HEK293 (cell line): ENCODE measurements around the gene LARP6.

Experiments
- AEBP2 ChIP-seq: fragments of 450-650 bp; formaldehyde crosslinking; IDR thresholded peaks from 2 replicates; pipeline ENCODE4 v1.5.1; 2016; ENCODE audit warnings: missing biosample characterization, missing genetic modification characterization, borderline replicate concordance
- GLI4 ChIP-seq: fragments of 450-650 bp; formaldehyde crosslinking; IDR thresholded peaks from 2 replicates; pipeline ENCODE4 v1.5.1; 2016; ENCODE audit warnings: missing biosample characterization, missing genetic modification characterization
- IKZF3 ChIP-seq: fragments of 450-650 bp; IDR thresholded peaks from 2 replicates; pipeline ENCODE4 v1.5.0; 2018; ENCODE audit warnings: missing biosample characterization, mild to moderate bottlenecking, missing genetic modification characterization, moderate library complexity
- KLF10 ChIP-seq: fragments of 450-650 bp; IDR thresholded peaks from 2 replicates; pipeline ENCODE4 v1.5.1; 2018; ENCODE audit warnings: missing biosample characterization, mild to moderate bottlenecking, missing genetic modification characterization
- KLF16 ChIP-seq: fragments of 450-650 bp; formaldehyde crosslinking; IDR thresholded peaks from 2 replicates; pipeline ENCODE4 v1.5.1; 2017; ENCODE audit warnings: missing biosample characterization, missing genetic modification characterization
- MZF1 ChIP-seq: fragments of 450-650 bp; formaldehyde crosslinking; IDR thresholded peaks from 2 replicates; pipeline ENCODE4 v1.5.1; 2017; ENCODE audit warnings: missing biosample characterization, missing genetic modification characterization, borderline replicate concordance
- OVOL3 ChIP-seq: fragments of 450-650 bp; formaldehyde crosslinking; IDR thresholded peaks from 2 replicates; pipeline ENCODE4 v1.5.1; 2016; ENCODE audit warnings: missing biosample characterization, missing genetic modification characterization
- SP2 ChIP-seq: fragments of 450-650 bp; formaldehyde crosslinking; IDR thresholded peaks from 2 replicates; pipeline ENCODE4 v1.5.1; 2016; ENCODE audit warnings: missing biosample characterization, missing genetic modification characterization
- TCF7L2 ChIP-seq: IDR thresholded peaks from 2 replicates; pipeline ENCODE4 v1.6.1; 2011; ENCODE audit warnings: low read depth, mild to moderate bottlenecking, inconsistent platforms, low read length, moderate library complexity, borderline replicate concordance
- YY1 ChIP-seq: fragments of 450-650 bp; formaldehyde crosslinking; IDR thresholded peaks from 2 replicates; pipeline ENCODE4 v1.5.1; 2018; ENCODE audit warnings: missing biosample characterization, missing genetic modification characterization
- ZBTB20 ChIP-seq: fragments of 450-650 bp; formaldehyde crosslinking; IDR thresholded peaks from 2 replicates; pipeline ENCODE4 v1.5.1; 2016; ENCODE audit warnings: missing biosample characterization, missing genetic modification characterization
- ZBTB48 ChIP-seq: fragments of 450-650 bp; formaldehyde crosslinking; IDR thresholded peaks from 2 replicates; pipeline ENCODE4 v1.5.1; 2016; ENCODE audit warnings: missing biosample characterization, missing genetic modification characterization
- ZBTB7A ChIP-seq: fragments of 450-650 bp; formaldehyde crosslinking; IDR thresholded peaks from 2 replicates; pipeline ENCODE4 v1.5.1; 2016; ENCODE audit warnings: low read depth, missing biosample characterization, missing genetic modification characterization
- ZFP37 ChIP-seq: fragments of 450-650 bp; formaldehyde crosslinking; IDR thresholded peaks from 2 replicates; pipeline ENCODE4 v1.5.1; 2016; ENCODE audit warnings: missing biosample characterization, missing genetic modification characterization
- ZNF132 ChIP-seq: fragments of 450-650 bp; formaldehyde crosslinking; IDR thresholded peaks from 2 replicates; pipeline ENCODE4 v1.5.1; 2017; ENCODE audit warnings: missing biosample characterization, missing genetic modification characterization, borderline replicate concordance
- ZNF140 ChIP-seq: fragments of 450-650 bp; formaldehyde crosslinking; IDR thresholded peaks from 2 replicates; pipeline ENCODE4 v1.5.1; 2016; ENCODE audit warnings: missing biosample characterization, missing genetic modification characterization
- ZNF155 ChIP-seq: fragments of 450-650 bp; formaldehyde crosslinking; IDR thresholded peaks from 2 replicates; pipeline ENCODE4 v1.5.1; 2016; ENCODE audit warnings: missing biosample characterization, missing genetic modification characterization
- ZNF16 ChIP-seq: fragments of 450-650 bp; formaldehyde crosslinking; IDR thresholded peaks from 2 replicates; pipeline ENCODE4 v1.5.1; 2016; ENCODE audit warnings: low read depth, missing biosample characterization, missing genetic modification characterization
- ZNF239 ChIP-seq: fragments of 450-650 bp; formaldehyde crosslinking; IDR thresholded peaks from 2 replicates; pipeline ENCODE4 v1.5.1; 2016; ENCODE audit warnings: missing biosample characterization, missing genetic modification characterization
- ZNF324 ChIP-seq: fragments of 450-650 bp; formaldehyde crosslinking; IDR thresholded peaks from 2 replicates; pipeline ENCODE4 v1.5.1; 2016; ENCODE audit warnings: missing biosample characterization, missing genetic modification characterization
- ZNF391 ChIP-seq: fragments of 450-650 bp; formaldehyde crosslinking; IDR thresholded peaks from 2 replicates; pipeline ENCODE4 v1.5.1; 2016; ENCODE audit warnings: low read depth, missing biosample characterization, missing genetic modification characterization, borderline replicate concordance
- ZNF394 ChIP-seq: fragments of 450-650 bp; formaldehyde crosslinking; IDR thresholded peaks from 2 replicates; pipeline ENCODE4 v1.5.1; 2016; ENCODE audit warnings: missing biosample characterization, missing genetic modification characterization, mild to moderate bottlenecking, moderate library complexity, borderline replicate concordance
- ZNF560 ChIP-seq: fragments of 450-650 bp; formaldehyde crosslinking; IDR thresholded peaks from 2 replicates; pipeline ENCODE4 v1.5.1; 2017; ENCODE audit warnings: missing biosample characterization, missing genetic modification characterization, borderline replicate concordance
- ZNF707 ChIP-seq: fragments of 450-650 bp; formaldehyde crosslinking; IDR thresholded peaks from 2 replicates; pipeline ENCODE4 v1.5.1; 2016; ENCODE audit warnings: missing biosample characterization, missing genetic modification characterization
- ZNF830 ChIP-seq: fragments of 450-650 bp; IDR thresholded peaks from 2 replicates; pipeline ENCODE4 v1.5.0; 2018; ENCODE audit warnings: missing biosample characterization, missing genetic modification characterization, low read depth, mild to moderate bottlenecking, moderate library complexity
- ZNF843 ChIP-seq: fragments of 450-650 bp; formaldehyde crosslinking; IDR thresholded peaks from 2 replicates; pipeline ENCODE4 v1.5.1; 2016; ENCODE audit warnings: missing biosample characterization, missing genetic modification characterization
- ZSCAN16 ChIP-seq: fragments of 450-650 bp; formaldehyde crosslinking; IDR thresholded peaks from 2 replicates; pipeline ENCODE4 v1.5.1; 2016; ENCODE audit warnings: missing biosample characterization, missing genetic modification characterization
- ZSCAN23 ChIP-seq: fragments of 450-650 bp; formaldehyde crosslinking; IDR thresholded peaks from 2 replicates; pipeline ENCODE4 v1.5.1; 2016; ENCODE audit warnings: missing biosample characterization, missing genetic modification characterization
- ZSCAN30 ChIP-seq: fragments of 450-650 bp; IDR thresholded peaks from 2 replicates; pipeline ENCODE4 v1.5.1; 2018; ENCODE audit warnings: missing biosample characterization, mild to moderate bottlenecking, missing genetic modification characterization, moderate library complexity
- TF ChIP-seq, protein P1 (sequence below): fragments of 450-650 bp; formaldehyde crosslinking; IDR thresholded peaks from 2 replicates; pipeline ENCODE4 v1.5.1; 2016; ENCODE audit warnings: missing biosample characterization, missing genetic modification characterization
- TF ChIP-seq, protein P2 (sequence below): fragments of 450-650 bp; formaldehyde crosslinking; IDR thresholded peaks from 2 replicates; pipeline ENCODE4 v1.5.1; 2016; ENCODE audit warnings: missing biosample characterization, missing genetic modification characterization
- TF ChIP-seq, protein P3 (sequence below): fragments of 450-650 bp; formaldehyde crosslinking; IDR thresholded peaks from 2 replicates; pipeline ENCODE4 v1.5.1; 2016; ENCODE audit warnings: missing biosample characterization, missing genetic modification characterization
- TF ChIP-seq, protein P4 (sequence below): fragments of 450-650 bp; formaldehyde crosslinking; IDR thresholded peaks from 2 replicates; pipeline ENCODE4 v1.5.1; 2016; ENCODE audit warnings: missing biosample characterization, missing genetic modification characterization

Gene LARP6

DNA sequence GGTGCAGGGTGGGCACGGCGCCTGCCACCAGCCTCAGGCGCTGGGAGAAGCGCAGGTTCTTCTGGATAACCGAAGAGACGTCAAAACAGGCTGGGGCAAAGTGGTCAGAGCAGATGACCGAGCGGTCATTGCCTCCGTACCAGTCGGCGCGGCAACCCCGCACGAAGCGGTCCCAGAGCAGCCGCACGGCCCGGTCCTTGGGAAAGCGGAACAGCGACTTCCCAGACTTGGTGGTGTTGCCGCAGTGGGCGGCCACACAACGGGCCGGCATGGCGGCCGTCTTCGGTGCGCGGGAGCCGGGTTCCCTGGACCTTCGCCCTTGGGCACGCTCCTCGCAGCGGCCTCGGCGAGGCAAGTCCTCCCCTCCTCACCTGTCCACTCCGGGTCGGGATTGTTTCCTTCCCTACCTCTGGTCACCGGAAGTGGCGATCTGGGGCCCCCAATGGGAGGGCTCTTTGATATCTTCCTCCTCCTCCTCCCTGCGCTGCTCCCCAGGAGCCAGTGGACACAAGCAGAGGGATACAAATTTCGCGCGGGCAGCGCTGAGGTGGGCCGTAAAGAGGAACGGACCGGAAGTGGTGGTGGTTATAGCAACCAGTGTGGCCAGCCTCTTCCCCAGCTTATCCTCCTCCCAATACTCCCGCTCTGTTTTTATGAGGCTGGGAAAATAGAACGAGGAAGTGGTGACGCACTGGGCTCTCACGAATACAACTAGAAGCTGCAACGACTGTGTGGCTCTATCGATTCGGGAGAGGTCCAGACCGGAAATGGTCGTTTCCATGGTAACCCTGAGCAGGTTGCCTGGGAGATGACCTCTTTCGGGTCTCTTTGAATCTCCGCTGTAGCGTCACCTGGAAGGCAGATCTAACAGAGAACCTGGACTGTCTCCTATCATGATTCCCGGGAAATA lies 38.3 kb upstream of the LARP6 start, which contains the start of the genes LRRC49 and THAP10 (continued):
- TF ChIP-seq ZNF843 (tag by site-specific recombination) (peak; percentile 65), ZNF239 (tag by site-specific recombination) (peak; percentile 65; the same call in 1 of the 2 replicates), ZNF132 (no peak), ZNF394 (tag by site-specific recombination) (peak; percentile 94), ZNF707 (tag by site-specific recombination) (no peak), ZNF324 (peak; percentile 94), ZBTB48 (peak; percentile 95), ZBTB20 (tag by site-specific recombination) (peak; percentile 72; the same call in 1 of the 2 replicates), KLF16 (peak; percentile 89), MZF1 (tag by site-specific recombination) (peak; percentile 97), ZSCAN23 (tag by site-specific recombination) (peak; percentile 66; the same call in 1 of the 2 replicates), IKZF3 (tag by site-specific recombination) (peak; percentile 96), ZBTB7A (peak; percentile 42; the same call in 1 of the 2 replicates), SP2 (tag by site-specific recombination) (peak; percentile 95), YY1 (tag by site-specific recombination) (peak; percentile 89), ZNF155 (tag by site-specific recombination) (no peak), ZFP37 (tag by site-specific recombination) (peak; percentile 98), ZSCAN30 (tag by site-specific recombination) (peak; percentile 99), ZNF16 (no peak), ZNF391 (tag by site-specific recombination) (peak; percentile 65; the same call in 1 of the 2 replicates), OVOL3 (tag by site-specific recombination) (peak; percentile 40), AEBP2 (tag by site-specific recombination) (no peak), TCF7L2 (peak; percentile 69), ZNF140 (tag by site-specific recombination) (no peak), KLF10 (tag by site-specific recombination) (peak; percentile 70; the same call in 1 of the 2 replicates), ZNF830 (tag by site-specific recombination) (no peak), ZNF560 (tag by site-specific recombination) (no peak), ZSCAN16 (0 out of 2 replicates have a peak, but pooled peaks have one; percentile 28), GLI4 (tag by site-specific recombination) (peak; percentile 89)
- TF ChIP-seq, protein P1, sequence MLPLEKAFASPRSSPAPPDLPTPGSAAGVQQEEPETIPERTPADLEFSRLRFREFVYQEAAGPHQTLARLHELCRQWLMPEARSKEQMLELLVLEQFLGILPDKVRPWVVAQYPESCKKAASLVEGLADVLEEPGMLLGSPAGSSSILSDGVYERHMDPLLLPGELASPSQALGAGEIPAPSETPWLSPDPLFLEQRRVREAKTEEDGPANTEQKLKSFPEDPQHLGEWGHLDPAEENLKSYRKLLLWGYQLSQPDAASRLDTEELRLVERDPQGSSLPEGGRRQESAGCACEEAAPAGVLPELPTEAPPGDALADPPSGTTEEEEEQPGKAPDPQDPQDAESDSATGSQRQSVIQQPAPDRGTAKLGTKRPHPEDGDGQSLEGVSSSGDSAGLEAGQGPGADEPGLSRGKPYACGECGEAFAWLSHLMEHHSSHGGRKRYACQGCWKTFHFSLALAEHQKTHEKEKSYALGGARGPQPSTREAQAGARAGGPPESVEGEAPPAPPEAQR (tag by site-specific recombination), result peak; percentile 86; the same call in 1 of the 2 replicates
- TF ChIP-seq, protein P2, sequence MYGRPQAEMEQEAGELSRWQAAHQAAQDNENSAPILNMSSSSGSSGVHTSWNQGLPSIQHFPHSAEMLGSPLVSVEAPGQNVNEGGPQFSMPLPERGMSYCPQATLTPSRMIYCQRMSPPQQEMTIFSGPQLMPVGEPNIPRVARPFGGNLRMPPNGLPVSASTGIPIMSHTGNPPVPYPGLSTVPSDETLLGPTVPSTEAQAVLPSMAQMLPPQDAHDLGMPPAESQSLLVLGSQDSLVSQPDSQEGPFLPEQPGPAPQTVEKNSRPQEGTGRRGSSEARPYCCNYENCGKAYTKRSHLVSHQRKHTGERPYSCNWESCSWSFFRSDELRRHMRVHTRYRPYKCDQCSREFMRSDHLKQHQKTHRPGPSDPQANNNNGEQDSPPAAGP (tag by site-specific recombination), result peak; percentile 88; the same call in 1 of the 2 replicates
- TF ChIP-seq, protein P3, sequence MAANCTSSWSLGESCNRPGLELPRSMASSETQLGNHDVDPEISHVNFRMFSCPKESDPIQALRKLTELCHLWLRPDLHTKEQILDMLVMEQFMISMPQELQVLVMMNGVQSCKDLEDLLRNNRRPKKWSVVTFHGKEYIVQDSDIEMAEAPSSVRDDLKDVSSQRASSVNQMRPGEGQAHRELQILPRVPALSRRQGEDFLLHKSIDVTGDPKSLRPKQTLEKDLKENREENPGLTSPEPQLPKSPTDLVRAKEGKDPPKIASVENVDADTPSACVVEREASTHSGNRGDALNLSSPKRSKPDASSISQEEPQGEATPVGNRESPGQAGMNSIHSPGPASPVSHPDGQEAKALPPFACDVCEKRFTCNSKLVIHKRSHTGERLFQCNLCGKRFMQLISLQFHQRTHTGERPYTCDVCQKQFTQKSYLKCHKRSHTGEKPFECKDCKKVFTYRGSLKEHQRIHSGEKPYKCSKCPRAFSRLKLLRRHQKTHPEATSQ (tag by site-specific recombination), result peak; percentile 97
- TF ChIP-seq, protein P4, sequence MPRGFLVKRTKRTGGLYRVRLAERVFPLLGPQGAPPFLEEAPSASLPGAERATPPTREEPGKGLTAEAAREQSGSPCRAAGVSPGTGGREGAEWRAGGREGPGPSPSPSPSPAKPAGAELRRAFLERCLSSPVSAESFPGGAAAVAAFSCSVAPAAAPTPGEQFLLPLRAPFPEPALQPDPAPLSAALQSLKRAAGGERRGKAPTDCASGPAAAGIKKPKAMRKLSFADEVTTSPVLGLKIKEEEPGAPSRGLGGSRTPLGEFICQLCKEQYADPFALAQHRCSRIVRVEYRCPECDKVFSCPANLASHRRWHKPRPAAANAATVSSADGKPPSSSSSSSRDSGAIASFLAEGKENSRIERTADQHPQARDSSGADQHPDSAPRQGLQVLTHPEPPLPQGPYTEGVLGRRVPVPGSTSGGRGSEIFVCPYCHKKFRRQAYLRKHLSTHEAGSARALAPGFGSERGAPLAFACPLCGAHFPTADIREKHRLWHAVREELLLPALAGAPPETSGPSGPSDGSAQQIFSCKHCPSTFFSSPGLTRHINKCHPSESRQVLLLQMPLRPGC, result peak; percentile 71; the same call in 1 of the 2 replicates
